IPS-18a (cell line): ENCODE measurements around the gene OLFM2.

Experiments used
- H3K27ac ChIP-seq: one replicate; pipeline ENCODE4 v1.5.1; 2013; ENCODE audit warnings: low read length
- H3K27me3 ChIP-seq: one replicate; pipeline ENCODE4 v1.6.1; 2013; ENCODE audit warnings: mild to moderate bottlenecking, low read length; ENCODE audit not compliant: control insufficient read depth, insufficient read depth
- H3K36me3 ChIP-seq: one replicate; pipeline ENCODE4 v1.6.1; 2013; ENCODE audit warnings: low read depth, low read length; ENCODE audit not compliant: control insufficient read depth
- H3K4me1 ChIP-seq: one replicate; pipeline ENCODE4 v1.6.1; 2013; ENCODE audit warnings: low read depth, low read length; ENCODE audit not compliant: control insufficient read depth
- H3K4me3 ChIP-seq: one replicate; pipeline ENCODE4 v1.5.1; 2013; ENCODE audit warnings: low read length
- H3K9ac ChIP-seq: one replicate; pipeline ENCODE4 v1.6.1; 2013; ENCODE audit warnings: mild to moderate bottlenecking, low read length, moderate library complexity
- H3K9me3 ChIP-seq: one replicate; pipeline ENCODE4 v1.6.1; 2013; ENCODE audit warnings: low read depth, low read length; ENCODE audit not compliant: control insufficient read depth

OLFM2 gene

GRCh38 chr19:9901020-9901419 lies 35.3 kb downstream of the OLFM2 start:
- no peak overlapping the region for H3K9ac ChIP-seq
- no peaks in the 10 kb centered on the region for H3K9me3 ChIP-seq
- H3K4me1 ChIP-seq = peaks cover 11% of the 10 kb centered on the region
- no peak overlapping the region for H3K4me3 ChIP-seq
- H3K27me3 ChIP-seq = no peaks in the 10 kb centered on the region
- H3K36me3 ChIP-seq = no peaks in the 10 kb centered on the region
- no peak overlapping the region for H3K27ac ChIP-seq

- no peaks in the 10 kb centered on the region for H3K27me3 ChIP-seq
- no peaks in the 10 kb centered on the region for H3K4me1 ChIP-seq
- no peak overlapping the region for H3K9ac ChIP-seq
- no peaks in the 10 kb centered on the region for H3K36me3 ChIP-seq
- no peak overlapping the region for H3K27ac ChIP-seq
- H3K9me3 ChIP-seq = no peaks in the 10 kb centered on the region
- no peak overlapping the region for H3K4me3 ChIP-seq
Observed at GRCh38 chr19:9891609-9892373, 44.5 kb downstream of the OLFM2 start.

- Histone ChIP-seq H3K27ac (no peak overlapping the region), H3K27me3 (no peaks in the 10 kb centered on the region)
Observed at GRCh38 chr19:9885077-9885552, 51.2 kb downstream of the OLFM2 start.

DNA sequence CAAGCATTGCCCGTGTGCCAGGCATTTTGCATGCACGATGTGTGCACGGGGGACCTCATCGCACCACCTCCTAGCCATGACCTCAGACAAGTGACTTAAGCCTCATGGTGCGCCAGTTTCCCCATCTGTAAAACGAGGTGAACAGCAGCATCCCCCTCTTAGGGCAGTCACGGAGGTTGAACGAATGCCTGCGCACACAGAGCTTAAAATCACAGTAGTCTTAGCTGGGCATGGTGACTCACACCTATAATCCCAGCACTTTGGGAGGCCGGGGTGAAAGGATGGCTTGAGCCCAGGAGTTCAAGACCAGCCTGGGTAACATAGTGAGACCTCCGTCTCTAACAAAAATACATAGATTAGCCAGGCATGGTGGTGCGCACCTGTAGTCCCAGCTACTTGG lies 52.6 kb downstream of the OLFM2 start:
- no peak overlapping the region for H3K4me3 ChIP-seq
- H3K27ac ChIP-seq = no peak overlapping the region
- H3K9ac ChIP-seq = no peak overlapping the region
- H3K4me1 ChIP-seq = peaks cover 8% of the 10 kb centered on the region
- no peaks in the 10 kb centered on the region for H3K9me3 ChIP-seq
- no peaks in the 10 kb centered on the region for H3K36me3 ChIP-seq
- H3K27me3 ChIP-seq = no peaks in the 10 kb centered on the region

More at GRCh38 chr19:9885077-9885552, 51.2 kb downstream of the OLFM2 start:
- Histone ChIP-seq H3K36me3 (no peaks in the 10 kb centered on the region), H3K9ac (no peak overlapping the region), H3K9me3 (no peaks in the 10 kb centered on the region), H3K4me3 (no peak overlapping the region), H3K4me1 (peaks cover 8% of the 10 kb centered on the region)

GRCh38 chr19:9883231-9883758 lies 53.0 kb downstream of the OLFM2 start:
- H3K27ac ChIP-seq = no peak overlapping the region
- no peaks in the 10 kb centered on the region for H3K27me3 ChIP-seq
- H3K9me3 ChIP-seq = no peaks in the 10 kb centered on the region
- peaks cover 8% of the 10 kb centered on the region for H3K4me1 ChIP-seq
- no peaks in the 10 kb centered on the region for H3K36me3 ChIP-seq
- no peak overlapping the region for H3K4me3 ChIP-seq
- no peak overlapping the region for H3K9ac ChIP-seq

DNA sequence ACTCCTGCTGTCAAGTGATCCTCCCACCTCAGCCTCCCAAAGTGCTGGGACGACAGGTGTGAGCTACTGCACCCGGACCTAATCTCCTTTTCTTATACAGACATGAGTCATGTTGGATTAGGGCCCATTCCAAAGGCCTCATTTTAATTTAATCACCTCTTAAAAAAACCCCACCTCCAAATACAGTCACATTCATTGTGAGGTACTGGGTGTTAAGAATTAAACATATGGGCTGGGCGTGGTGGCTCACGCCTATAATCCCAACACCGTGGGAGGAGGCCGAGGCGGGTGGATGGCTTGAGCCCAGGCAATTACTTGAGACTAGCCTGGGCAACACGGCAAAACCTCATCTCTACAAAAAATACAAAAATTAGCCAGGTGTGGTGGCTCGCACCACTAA lies 54.6 kb downstream of the OLFM2 start:
- no peaks in the 10 kb centered on the region for H3K9me3 ChIP-seq
- H3K27ac ChIP-seq = no peak overlapping the region
- no peaks in the 10 kb centered on the region for H3K27me3 ChIP-seq

GRCh38 chr19:9878511-9879196 lies 57.7 kb downstream of the OLFM2 start:
- Histone ChIP-seq H3K4me1 (peaks cover 7% of the 10 kb centered on the region), H3K36me3 (no peaks in the 10 kb centered on the region), H3K4me3 (no peak overlapping the region), H3K27me3 (no peaks in the 10 kb centered on the region), H3K9ac (no peak overlapping the region), H3K9me3 (no peaks in the 10 kb centered on the region), H3K27ac (no peak overlapping the region)

More for the DNA sequence above, 54.6 kb downstream of the OLFM2 start:
- H3K4me1 ChIP-seq = peaks cover 8% of the 10 kb centered on the region
- H3K9ac ChIP-seq = no peak overlapping the region
- no peaks in the 10 kb centered on the region for H3K36me3 ChIP-seq
- H3K4me3 ChIP-seq = no peak overlapping the region

- Histone ChIP-seq H3K27ac (no peak overlapping the region), H3K27me3 (no peaks in the 10 kb centered on the region), H3K4me3 (no peak overlapping the region), H3K36me3 (no peaks in the 10 kb centered on the region), H3K9ac (no peak overlapping the region), H3K9me3 (no peaks in the 10 kb centered on the region), H3K4me1 (no peaks in the 10 kb centered on the region)
Observed at GRCh38 chr19:9877780-9878510, 58.4 kb downstream of the OLFM2 start.

GRCh38 chr19:9875796-9876195 lies 60.5 kb downstream of the OLFM2 start:
- H3K9me3 ChIP-seq = no peaks in the 10 kb centered on the region
- no peak overlapping the region for H3K9ac ChIP-seq
- no peaks in the 10 kb centered on the region for H3K27me3 ChIP-seq
- no peak overlapping the region for H3K4me3 ChIP-seq
- H3K27ac ChIP-seq = no peak overlapping the region
- H3K36me3 ChIP-seq = no peaks in the 10 kb centered on the region
- H3K4me1 ChIP-seq = no peaks in the 10 kb centered on the region

GRCh38 chr19:9875031-9875627 lies 61.2 kb downstream of the OLFM2 start:
- Histone ChIP-seq H3K9ac (no peak overlapping the region), H3K9me3 (no peaks in the 10 kb centered on the region), H3K27me3 (no peaks in the 10 kb centered on the region), H3K4me1 (no peaks in the 10 kb centered on the region), H3K36me3 (no peaks in the 10 kb centered on the region), H3K27ac (no peak overlapping the region), H3K4me3 (no peak overlapping the region)

GRCh38 chr19:9872618-9873242 lies 63.6 kb downstream of the OLFM2 start:
- no peak overlapping the region for H3K4me3 ChIP-seq
- no peak overlapping the region for H3K27ac ChIP-seq
- no peaks in the 10 kb centered on the region for H3K27me3 ChIP-seq

More at GRCh38 chr19:9872618-9873242, 63.6 kb downstream of the OLFM2 start:
- no peaks in the 10 kb centered on the region for H3K36me3 ChIP-seq
- no peaks in the 10 kb centered on the region for H3K4me1 ChIP-seq
- H3K9me3 ChIP-seq = no peaks in the 10 kb centered on the region
- H3K9ac ChIP-seq = no peak overlapping the region
